MM.1S (cell line): ENCODE results near the gene HSPG2.

Source experiments
- EZH2 ChIP-seq: fragments of 300-600 bp; sonication (generic); optimal IDR thresholded peaks from 2 replicates; pipeline ENCODE3; 2017; ENCODE audit warnings: low read depth, mild to moderate bottlenecking, antibody characterized with exemption, low read length, mixed read lengths
- EZH2phosphoT487 ChIP-seq: fragments of 300-600 bp; sonication (generic); IDR thresholded peaks from 2 replicates; pipeline ENCODE4 v1.6.1; 2018; ENCODE audit warnings: antibody characterized with exemption, low read length
- TF ChIP-seq, protein P1 (sequence below): fragments of 300-600 bp; sonication (generic); IDR thresholded peaks from 2 replicates; pipeline ENCODE4 v1.5.1; 2016; ENCODE audit warnings: antibody characterized with exemption, low read length, mixed read lengths

DNA sequence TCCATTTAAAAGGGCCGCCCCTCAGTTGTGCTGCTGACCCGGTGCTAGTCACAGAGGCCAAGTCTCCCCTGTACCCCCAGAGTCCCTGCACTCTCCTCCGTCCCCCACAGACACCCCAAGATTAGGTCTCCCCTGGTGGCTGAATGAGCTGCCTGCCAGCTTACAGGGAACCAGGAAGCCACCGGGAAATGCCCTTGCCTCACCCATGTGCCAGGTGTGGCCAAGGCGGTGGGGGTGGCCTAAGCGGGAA lies 32.7 kb downstream of the HSPG2 start:
- TF ChIP-seq, protein P1, sequence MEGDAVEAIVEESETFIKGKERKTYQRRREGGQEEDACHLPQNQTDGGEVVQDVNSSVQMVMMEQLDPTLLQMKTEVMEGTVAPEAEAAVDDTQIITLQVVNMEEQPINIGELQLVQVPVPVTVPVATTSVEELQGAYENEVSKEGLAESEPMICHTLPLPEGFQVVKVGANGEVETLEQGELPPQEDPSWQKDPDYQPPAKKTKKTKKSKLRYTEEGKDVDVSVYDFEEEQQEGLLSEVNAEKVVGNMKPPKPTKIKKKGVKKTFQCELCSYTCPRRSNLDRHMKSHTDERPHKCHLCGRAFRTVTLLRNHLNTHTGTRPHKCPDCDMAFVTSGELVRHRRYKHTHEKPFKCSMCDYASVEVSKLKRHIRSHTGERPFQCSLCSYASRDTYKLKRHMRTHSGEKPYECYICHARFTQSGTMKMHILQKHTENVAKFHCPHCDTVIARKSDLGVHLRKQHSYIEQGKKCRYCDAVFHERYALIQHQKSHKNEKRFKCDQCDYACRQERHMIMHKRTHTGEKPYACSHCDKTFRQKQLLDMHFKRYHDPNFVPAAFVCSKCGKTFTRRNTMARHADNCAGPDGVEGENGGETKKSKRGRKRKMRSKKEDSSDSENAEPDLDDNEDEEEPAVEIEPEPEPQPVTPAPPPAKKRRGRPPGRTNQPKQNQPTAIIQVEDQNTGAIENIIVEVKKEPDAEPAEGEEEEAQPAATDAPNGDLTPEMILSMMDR: no peak
- TF ChIP-seq EZH2 (no peak), EZH2phosphoT487 (no peak)
